Osteoblast (primary cell): ENCODE data around the gene CCDC154. TPM values are rescaled to one million over a fixed set of nuclear protein-coding genes. Genes with fewer than 3 reads are reported as not detected.

Source experiments
- DNase-seq: peaks from one replicate; pipeline ENCODE4 v3.0.0; 2011; ENCODE audit warnings: low spot score, mixed read lengths; ENCODE audit not compliant: insufficient read length; ENCODE audit errors: missing footprints
- H2AFZ ChIP-seq: 2 replicates; pipeline ENCODE4 v1.6.0; 2011; ENCODE audit warnings: mild to moderate bottlenecking, low read length
- H3K27ac ChIP-seq: 2 replicates; pipeline ENCODE4 v1.5.1; 2011; ENCODE audit warnings: mild to moderate bottlenecking, low read depth, low read length, moderate library complexity
- H3K27me3 ChIP-seq: 2 replicates; pipeline ENCODE4 v1.6.0; 2012; ENCODE audit warnings: mild to moderate bottlenecking, control low read depth, inconsistent platforms, low read length, moderate library complexity; ENCODE audit not compliant: insufficient read depth
- H3K36me3 ChIP-seq: 2 replicates; pipeline ENCODE4 v1.5.1; 2011; ENCODE audit warnings: mild to moderate bottlenecking, low read length, control low read depth, moderate library complexity; ENCODE audit not compliant: insufficient read depth
- H3K4me1 ChIP-seq: 2 replicates; pipeline ENCODE4 v1.5.1; 2011; ENCODE audit warnings: mild to moderate bottlenecking, low read length, control low read depth, moderate library complexity; ENCODE audit not compliant: insufficient read depth
- H3K4me2 ChIP-seq: 2 replicates; pipeline ENCODE4 v1.6.0; 2011; ENCODE audit warnings: mild to moderate bottlenecking, low read length; ENCODE audit not compliant: insufficient read depth
- H3K4me3 ChIP-seq: fragments of 200-600 bp; sonication (generic); 3 replicates; pipeline ENCODE4 v1.5.1; 2012; ENCODE audit warnings: mild to moderate bottlenecking, low read length, inconsistent platforms; ENCODE audit not compliant: insufficient read depth
- H3K79me2 ChIP-seq: 2 replicates; pipeline ENCODE4 v1.6.0; 2012; ENCODE audit warnings: mild to moderate bottlenecking, low read length, control low read depth, inconsistent platforms; ENCODE audit not compliant: insufficient read depth
- H3K9me3 ChIP-seq: 2 replicates; pipeline ENCODE4 v1.5.1; 2011; ENCODE audit warnings: low read depth, low read length, control low read depth
- H4K20me1 ChIP-seq: 2 replicates; pipeline ENCODE4 v1.6.0; 2012; ENCODE audit warnings: mild to moderate bottlenecking, low read length, control low read depth; ENCODE audit not compliant: insufficient read depth
- CTCF ChIP-seq: IDR thresholded peaks from 2 replicates; pipeline ENCODE4 v1.5.1; 2011; ENCODE audit warnings: mild to moderate bottlenecking, low read depth, low read length, moderate library complexity; ENCODE audit errors: extremely low read depth
- total RNA-seq: library from RNA; depleted of rRNA; stranded (reverse); fragments of >200 nt; gene quantifications from 2 replicates; pipeline ENCODE4 v1.2.3, GENCODE V29; 2012

CCDC154 gene
- total RNA-seq, 1 donor, result 0.36 TPM

DNA sequence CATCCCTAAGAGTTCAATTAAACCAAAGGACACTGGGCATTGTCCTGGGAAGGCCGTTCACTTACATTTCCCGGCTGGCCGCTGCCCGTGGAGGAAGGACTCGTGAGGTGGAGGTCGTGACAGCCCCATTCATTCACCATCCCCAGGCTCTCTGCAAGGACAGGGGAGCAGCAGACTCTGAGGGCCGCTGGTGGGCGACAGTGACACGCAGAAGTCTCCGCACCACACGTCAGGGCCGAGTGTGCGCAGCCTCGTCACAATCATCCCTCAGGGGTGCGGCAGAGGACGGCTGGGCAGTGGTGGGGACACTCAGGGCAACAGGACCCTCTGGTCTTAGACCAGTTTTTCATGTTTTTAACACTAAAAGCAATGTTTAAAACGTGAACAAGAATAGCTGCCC, 51.5 kb downstream of the CCDC154 start:
- no peaks in the 10 kb centered on the region for H4K20me1 ChIP-seq
- H3K27me3 ChIP-seq, result no peaks in the 10 kb centered on the region
- no peak for DNase-seq
- no peaks in the 10 kb centered on the region for H3K4me1 ChIP-seq
- no peaks in the 10 kb centered on the region for H3K9me3 ChIP-seq
- no peak overlapping the region for H3K4me3 ChIP-seq
- no peak overlapping the region for H3K4me2 ChIP-seq
- no peaks in the 10 kb centered on the region for H3K79me2 ChIP-seq
- no peak overlapping the region for H2AFZ ChIP-seq
- no peak overlapping the region for H3K27ac ChIP-seq
- no peak for TF ChIP-seq CTCF
- H3K36me3 ChIP-seq, result peaks cover 7% of the 10 kb centered on the region

- no peaks in the 10 kb centered on the region for H3K79me2 ChIP-seq
- no peak for TF ChIP-seq CTCF
- peaks cover 7% of the 10 kb centered on the region for H3K36me3 ChIP-seq
- no peak overlapping the region for H2AFZ ChIP-seq
- no peaks in the 10 kb centered on the region for H3K9me3 ChIP-seq
- no peak overlapping the region for H3K4me3 ChIP-seq
- H4K20me1 ChIP-seq, result no peaks in the 10 kb centered on the region
- H3K4me1 ChIP-seq, result no peaks in the 10 kb centered on the region
- no peaks in the 10 kb centered on the region for H3K27me3 ChIP-seq
- H3K4me2 ChIP-seq, result no peak overlapping the region
- no peak for DNase-seq
- H3K27ac ChIP-seq, result no peak overlapping the region
Measured at GRCh38 chr16:1390239-1390779, 54.0 kb downstream of the CCDC154 start.

DNA sequence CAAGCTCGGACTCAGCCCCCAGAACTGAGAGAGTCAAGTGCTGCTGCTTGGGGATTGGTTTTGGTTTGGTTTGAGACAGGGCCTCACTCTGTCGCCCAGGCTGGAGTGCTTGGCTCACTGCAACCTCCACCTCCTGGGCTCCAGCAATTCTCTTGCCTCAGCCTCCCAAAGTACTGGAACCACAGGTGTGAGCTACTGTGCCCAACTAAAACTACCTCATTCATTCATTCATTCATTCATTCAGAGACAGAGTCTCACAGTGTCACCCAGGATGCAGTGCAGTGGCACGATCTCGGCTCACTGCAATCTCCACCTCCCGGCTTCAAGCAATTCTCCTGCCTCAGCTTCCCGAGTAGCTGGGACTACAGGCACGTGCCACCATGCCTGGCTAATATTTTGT, 54.6 kb downstream of the CCDC154 start:
- Histone ChIP-seq H3K27ac (no peak overlapping the region), H3K9me3 (no peaks in the 10 kb centered on the region), H3K27me3 (no peaks in the 10 kb centered on the region), H3K4me2 (no peak overlapping the region), H2AFZ (no peak overlapping the region), H3K79me2 (no peaks in the 10 kb centered on the region), H4K20me1 (no peaks in the 10 kb centered on the region), H3K4me3 (no peak overlapping the region), H3K36me3 (peaks cover 7% of the 10 kb centered on the region), H3K4me1 (no peaks in the 10 kb centered on the region)
- no peak for TF ChIP-seq CTCF
- DNase-seq, result no peak

- no peaks in the 10 kb centered on the region for H3K9me3 ChIP-seq
- H3K79me2 ChIP-seq, result no peaks in the 10 kb centered on the region
- no peak overlapping the region for H3K4me3 ChIP-seq
- H3K27ac ChIP-seq, result no peak overlapping the region
- H2AFZ ChIP-seq, result no peak overlapping the region
- no peaks in the 10 kb centered on the region for H3K4me1 ChIP-seq
- H3K36me3 ChIP-seq, result peaks cover 7% of the 10 kb centered on the region
- no peak overlapping the region for H3K4me2 ChIP-seq
- H3K27me3 ChIP-seq, result no peaks in the 10 kb centered on the region
- TF ChIP-seq CTCF, result no peak
- DNase-seq, result no peak
- no peaks in the 10 kb centered on the region for H4K20me1 ChIP-seq
Measured at GRCh38 chr16:1387331-1387730, 57.0 kb downstream of the CCDC154 start.
